SK-N-SH (cell line): ENCODE measurements around the gene PALLD. TPM values are rescaled to one million over a fixed set of nuclear protein-coding genes. Genes with fewer than 3 reads are reported as not detected.

Experiments
- CTCF ChIA-PET: fragments of 300-600, 350-600 bp; formaldehyde crosslinking; extraction: SDS; loops from one replicate; lab custom pipeline; 2021; lab: Yijun Ruan, JAX
- POLR2A ChIA-PET: fragments of 350-600 bp; sonication (Branson Sonifier 250); formaldehyde crosslinking; extraction: SDS; loops from one replicate; lab custom pipeline; 2020; ENCODE audit warnings: antibody characterized with exemption, inconsistent platforms; lab: Yijun Ruan, JAX
- DNase-seq: peaks from one replicate; pipeline ENCODE4 v3.0.0; 2012
- H2AFZ ChIP-seq: fragments of 200-600 bp; sonication (generic); 2 replicates; pipeline ENCODE4 v1.8.1; 2016; ENCODE audit warnings: antibody characterized with exemption, mild to moderate bottlenecking, low read depth
- H3F3A ChIP-seq: fragments of 200-600 bp; sonication (generic); replicated peaks from 2 replicates; pipeline ENCODE3; 2016; ENCODE audit warnings: antibody characterized with exemption, mild to moderate bottlenecking; ENCODE audit not compliant: insufficient read depth
- H3K27ac ChIP-seq, 2 experiments: fragments of 200-500 bp in 1 of 2; fragments of 200-600 bp in 1 of 2; sonication (Bioruptor generic) in 1 of 2; sonication (generic), shearing (Covaris generic) in 1 of 2; 2 replicates each; pipeline versions ENCODE4 v1.5.1 to v1.6.1; 2014 to 2016; ENCODE audit warnings: low read depth in 2 of 2, inconsistent platforms in 1 of 2, low read length in 1 of 2, mild to moderate bottlenecking in 1 of 2, mixed read lengths in 1 of 2
- H3K27me3 ChIP-seq: fragments of 200-600 bp; sonication (generic), shearing (Covaris generic); 2 replicates; pipeline ENCODE4 v1.6.1; 2016; ENCODE audit warnings: mixed run types; ENCODE audit not compliant: insufficient read depth
- H3K36me3 ChIP-seq, 2 experiments: fragments of 200-500 bp in 1 of 2; fragments of 200-600 bp in 1 of 2; sonication (Bioruptor generic) in 1 of 2; sonication (generic) in 1 of 2; replicated peaks in 1 of 2; 2 replicates each; pipeline versions ENCODE3 to v1.5.1; 2014 to 2016; ENCODE audit warnings: low read length in 1 of 2, mild to moderate bottlenecking in 1 of 2; ENCODE audit not compliant: insufficient read depth in 2 of 2, control insufficient read depth in 1 of 2
- H3K4me1 ChIP-seq, 2 experiments: fragments of 200-500 bp in 1 of 2; fragments of 200-600 bp in 1 of 2; sonication (Bioruptor generic) in 1 of 2; sonication (generic), shearing (Covaris generic) in 1 of 2; 2 replicates each; pipeline versions ENCODE4 v1.5.1 to v1.6.1; 2014 to 2016; ENCODE audit warnings: low read depth in 1 of 2, low read length in 1 of 2, mixed run types in 1 of 2; ENCODE audit not compliant: insufficient read depth in 2 of 2, control insufficient read depth in 1 of 2
- H3K4me2 ChIP-seq: fragments of 200-600 bp; sonication (generic), shearing (Covaris generic); 2 replicates; pipeline ENCODE4 v1.6.1; 2017; ENCODE audit warnings: mixed run types
- H3K4me3 ChIP-seq, 2 experiments: fragments of 200-500 bp in 1 of 2; fragments of 200-600 bp in 1 of 2; sonication (Bioruptor generic) in 1 of 2; sonication (generic), shearing (Covaris generic) in 1 of 2; 2 replicates each; pipeline versions ENCODE4 v1.5.1 to v1.8.1; 2014 to 2016; ENCODE audit warnings: low read depth in 2 of 2, inconsistent platforms in 1 of 2, low read length in 1 of 2, mild to moderate bottlenecking in 1 of 2, mixed read lengths in 1 of 2, moderate library complexity in 1 of 2
- H3K79me2 ChIP-seq: fragments of 200-600 bp; sonication (generic); 2 replicates; pipeline ENCODE4 v1.8.1; 2017; ENCODE audit warnings: mild to moderate bottlenecking; ENCODE audit not compliant: insufficient read depth
- H3K9ac ChIP-seq: fragments of 200-600 bp; sonication (generic); 2 replicates; pipeline ENCODE4 v1.6.1; 2017; ENCODE audit warnings: mixed run types
- H3K9me2 ChIP-seq: fragments of 200-600 bp; sonication (generic); 2 replicates; pipeline ENCODE4 v1.6.1; 2017; ENCODE audit warnings: mixed run types
- H3K9me3 ChIP-seq: fragments of 200-600 bp; sonication (generic); 2 replicates; pipeline ENCODE4 v1.6.1; 2017; ENCODE audit warnings: mixed run types, mild to moderate bottlenecking, moderate library complexity
- H4K20me1 ChIP-seq: fragments of 200-600 bp; sonication (generic); 2 replicates; pipeline ENCODE4 v1.6.1; 2017; ENCODE audit warnings: mild to moderate bottlenecking, mixed run types; ENCODE audit not compliant: insufficient read depth
- CHD2 ChIP-seq: fragments of 150-350 bp; IDR thresholded peaks from 2 replicates; pipeline ENCODE4 v1.6.1; 2018; ENCODE audit warnings: low read length; ENCODE audit not compliant: partially characterized antibody
- ELF1 ChIP-seq: IDR thresholded peaks from 2 replicates; pipeline ENCODE4 v1.4.0; 2012
- FOSL2 ChIP-seq: IDR thresholded peaks from 2 replicates; pipeline ENCODE4 v1.4.0; 2012; ENCODE audit warnings: low read depth, mild to moderate bottlenecking, moderate library complexity, borderline replicate concordance
- FOXJ3 ChIP-seq: sonication (generic); formaldehyde crosslinking; IDR thresholded peaks from 2 replicates; pipeline ENCODE4 v1.5.1; 2020; ENCODE audit warnings: mild to moderate bottlenecking, missing genetic modification reagents
- FOXM1 ChIP-seq: IDR thresholded peaks from 2 replicates; pipeline ENCODE4 v1.4.0; 2012; ENCODE audit warnings: low read depth, mild to moderate bottlenecking
- GATA2 ChIP-seq: sonication (generic); formaldehyde crosslinking; IDR thresholded peaks from 2 replicates; pipeline ENCODE4 v1.5.0; 2020; ENCODE audit warnings: mild to moderate bottlenecking, missing genetic modification reagents
- JUND ChIP-seq: IDR thresholded peaks from 2 replicates; pipeline ENCODE4 v1.4.0; 2012
- MAX ChIP-seq: IDR thresholded peaks from 2 replicates; pipeline ENCODE4 v1.4.0; 2012; ENCODE audit warnings: low read depth
- MEF2A ChIP-seq: IDR thresholded peaks from 2 replicates; pipeline ENCODE4 v1.4.0; 2012; ENCODE audit warnings: low read depth, borderline replicate concordance
- PBX3 ChIP-seq: IDR thresholded peaks from 2 replicates; pipeline ENCODE4; 2012
- POLR2AphosphoS5 ChIP-seq: IDR thresholded peaks from 2 replicates; pipeline ENCODE4 v1.6.1; 2012; ENCODE audit warnings: low read depth, low read length
- RAD21 ChIP-seq: IDR thresholded peaks from 2 replicates; pipeline ENCODE4 v1.6.1; 2012; ENCODE audit warnings: mild to moderate bottlenecking, low read length
- REST ChIP-seq: IDR thresholded peaks from 2 replicates; pipeline ENCODE4 v1.6.1; 2012; ENCODE audit warnings: mild to moderate bottlenecking, low read depth, low read length, moderate library complexity
- RXRA ChIP-seq: IDR thresholded peaks from 2 replicates; pipeline ENCODE4 v1.4.0; 2012; ENCODE audit warnings: low read depth, mild to moderate bottlenecking, borderline replicate concordance
- SMC3 ChIP-seq: IDR thresholded peaks from 2 replicates; pipeline ENCODE4 v1.6.1; 2012; ENCODE audit warnings: low read depth, low read length, improper control_type of control experiment
- TAF1 ChIP-seq: IDR thresholded peaks from 2 replicates; pipeline ENCODE4 v1.6.1; 2012; ENCODE audit warnings: low read depth, mild to moderate bottlenecking, low read length, moderate library complexity, borderline replicate concordance
- TCF12 ChIP-seq: IDR thresholded peaks from 2 replicates; pipeline ENCODE4 v1.4.0; 2012
- polyA plus RNA-seq, 3 experiments: library from polyadenylated mRNA; depleted of rRNA; stranded (reverse); fragments of >200 nt; gene quantifications; 2 replicates each; pipeline ENCODE4 v1.2.3, GENCODE V29; 2012
- TF ChIP-seq, protein P1 (sequence below): IDR thresholded peaks from 2 replicates; pipeline ENCODE4 v1.4.0; 2012; ENCODE audit warnings: low read depth, borderline replicate concordance
- TF ChIP-seq, protein P2 (sequence below): fragments of 200-600 bp; sonication (generic); IDR thresholded peaks from 2 replicates; pipeline ENCODE4 v1.6.1; 2017; ENCODE audit warnings: antibody characterized with exemption, mild to moderate bottlenecking, moderate library complexity
- TF ChIP-seq, protein P3 (sequence below): IDR thresholded peaks from 2 replicates; pipeline ENCODE4 v1.4.0; 2012; ENCODE audit warnings: low read depth, borderline replicate concordance

PALLD gene
- polyA plus RNA-seq, 1 of the 3 experiments (the other 2 are of a cell fraction), result 33.0 TPM

DNA sequence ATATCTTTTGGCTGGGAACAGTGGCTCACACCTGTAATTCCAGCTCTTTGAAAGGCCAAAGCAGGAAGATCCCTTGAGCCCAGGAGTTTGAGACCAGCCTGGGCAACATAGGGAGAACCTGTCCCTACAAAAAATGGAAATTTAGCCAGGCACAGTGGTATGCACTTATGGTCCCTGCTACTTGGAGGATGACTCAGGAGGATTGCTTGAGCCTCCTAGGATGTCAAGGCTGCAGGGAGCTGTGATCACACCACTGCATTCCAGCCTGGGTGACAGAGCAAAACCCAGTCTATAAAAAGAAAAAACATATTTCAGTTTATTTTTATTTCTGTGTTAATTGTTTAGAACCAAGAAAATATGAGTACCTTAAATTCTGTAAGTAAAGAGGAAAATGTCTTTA lies 389.5 kb downstream of the PALLD start:
- Histone ChIP-seq H3K4me3 (no peak overlapping the region), H3K27ac (peak overlapping the region in 1 of 2 experiments; percentile 86; a peak in 2 of 4 replicates), H3K36me3 (peaks cover 39 to 46% of the 10 kb centered on the region in 2 experiments), H3K27me3 (no peaks in the 10 kb centered on the region), H3K9me3 (no peaks in the 10 kb centered on the region), H3K9me2 (no peaks in the 10 kb centered on the region), H3F3A (peaks cover 39% of the 10 kb centered on the region), H3K4me2 (no peak overlapping the region), H3K4me1 (peaks cover 5 to 21% of the 10 kb centered on the region in 2 experiments; a peak in 3 of 4 replicates), H4K20me1 (no peaks in the 10 kb centered on the region), H3K79me2 (peaks cover 82% of the 10 kb centered on the region), H3K9ac (no peak overlapping the region), H2AFZ (no peak overlapping the region)
- POLR2A ChIA-PET, result no interaction called here
- no peak for DNase-seq
- TF ChIP-seq FOXJ3 (CRISPR knock-in tag) (no peak), PBX3 (0 out of 2 replicates have a peak, but pooled peaks have one; percentile 30), RXRA (no peak), TCF12 (no peak), FOSL2 (peak; percentile 56; the same call in 1 of the 2 replicates), TAF1 (no peak), POLR2AphosphoS5 (no peak), SMC3 (no peak), ELF1 (no peak), MAX (no peak), FOXM1 (no peak), CHD2 (no peak), GATA2 (CRISPR knock-in tag) (no peak), REST (no peak), RAD21 (no peak), MEF2A (no peak), JUND (peak; percentile 34; the same call in 1 of the 2 replicates)
- TF ChIP-seq, protein P1, sequence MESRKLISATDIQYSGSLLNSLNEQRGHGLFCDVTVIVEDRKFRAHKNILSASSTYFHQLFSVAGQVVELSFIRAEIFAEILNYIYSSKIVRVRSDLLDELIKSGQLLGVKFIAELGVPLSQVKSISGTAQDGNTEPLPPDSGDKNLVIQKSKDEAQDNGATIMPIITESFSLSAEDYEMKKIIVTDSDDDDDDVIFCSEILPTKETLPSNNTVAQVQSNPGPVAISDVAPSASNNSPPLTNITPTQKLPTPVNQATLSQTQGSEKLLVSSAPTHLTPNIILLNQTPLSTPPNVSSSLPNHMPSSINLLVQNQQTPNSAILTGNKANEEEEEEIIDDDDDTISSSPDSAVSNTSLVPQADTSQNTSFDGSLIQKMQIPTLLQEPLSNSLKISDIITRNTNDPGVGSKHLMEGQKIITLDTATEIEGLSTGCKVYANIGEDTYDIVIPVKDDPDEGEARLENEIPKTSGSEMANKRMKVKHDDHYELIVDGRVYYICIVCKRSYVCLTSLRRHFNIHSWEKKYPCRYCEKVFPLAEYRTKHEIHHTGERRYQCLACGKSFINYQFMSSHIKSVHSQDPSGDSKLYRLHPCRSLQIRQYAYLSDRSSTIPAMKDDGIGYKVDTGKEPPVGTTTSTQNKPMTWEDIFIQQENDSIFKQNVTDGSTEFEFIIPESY, result no peak
- TF ChIP-seq, protein P2, sequence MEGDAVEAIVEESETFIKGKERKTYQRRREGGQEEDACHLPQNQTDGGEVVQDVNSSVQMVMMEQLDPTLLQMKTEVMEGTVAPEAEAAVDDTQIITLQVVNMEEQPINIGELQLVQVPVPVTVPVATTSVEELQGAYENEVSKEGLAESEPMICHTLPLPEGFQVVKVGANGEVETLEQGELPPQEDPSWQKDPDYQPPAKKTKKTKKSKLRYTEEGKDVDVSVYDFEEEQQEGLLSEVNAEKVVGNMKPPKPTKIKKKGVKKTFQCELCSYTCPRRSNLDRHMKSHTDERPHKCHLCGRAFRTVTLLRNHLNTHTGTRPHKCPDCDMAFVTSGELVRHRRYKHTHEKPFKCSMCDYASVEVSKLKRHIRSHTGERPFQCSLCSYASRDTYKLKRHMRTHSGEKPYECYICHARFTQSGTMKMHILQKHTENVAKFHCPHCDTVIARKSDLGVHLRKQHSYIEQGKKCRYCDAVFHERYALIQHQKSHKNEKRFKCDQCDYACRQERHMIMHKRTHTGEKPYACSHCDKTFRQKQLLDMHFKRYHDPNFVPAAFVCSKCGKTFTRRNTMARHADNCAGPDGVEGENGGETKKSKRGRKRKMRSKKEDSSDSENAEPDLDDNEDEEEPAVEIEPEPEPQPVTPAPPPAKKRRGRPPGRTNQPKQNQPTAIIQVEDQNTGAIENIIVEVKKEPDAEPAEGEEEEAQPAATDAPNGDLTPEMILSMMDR, result no peak
- TF ChIP-seq, protein P3, sequence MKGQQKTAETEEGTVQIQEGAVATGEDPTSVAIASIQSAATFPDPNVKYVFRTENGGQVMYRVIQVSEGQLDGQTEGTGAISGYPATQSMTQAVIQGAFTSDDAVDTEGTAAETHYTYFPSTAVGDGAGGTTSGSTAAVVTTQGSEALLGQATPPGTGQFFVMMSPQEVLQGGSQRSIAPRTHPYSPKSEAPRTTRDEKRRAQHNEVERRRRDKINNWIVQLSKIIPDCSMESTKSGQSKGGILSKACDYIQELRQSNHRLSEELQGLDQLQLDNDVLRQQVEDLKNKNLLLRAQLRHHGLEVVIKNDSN, result no peak
- CTCF ChIA-PET, result interaction anchor here (0.6 kb wide), 1 partner anchor 621 kb away, joined by 3 read pairs; no protein-coding TSS in a partner anchor
